Pancreas (tissue), 10 donors: Measurements from ENCODE around the gene ZNF536. TPM values are rescaled to one million over a fixed set of nuclear protein-coding genes. Genes with fewer than 3 reads are reported as not detected.

Experiments
- ATAC-seq, 4 donors: fragments of 200-7000 bp; cut with Tn5 transposase; one replicate each; pipeline versions ENCODE4 v1.8.0 to v1.9.1; 2020; ENCODE audit warnings: mild to moderate bottlenecking in 4 of 4, moderate library complexity in 4 of 4
- DNase-seq, 6 donors: peaks; one replicate each; pipeline ENCODE4 v3.0.0-alpha.2; 2020
- FAIRE-seq: peaks from 2 replicates; lab custom pipeline; 2012; peaks lifted over from hg19 to GRCh38; lab: Jason Lieb, UNC
- H3K27ac ChIP-seq, 4 donors: fragments of 200-600 bp; sonication (generic); 1 replicate in 3 of 4; 2 replicates in 1 of 4; pipeline versions ENCODE4 v1.5.0 to v1.8.0; 2020
- H3K27me3 ChIP-seq, 4 donors: fragments of 200-600 bp; one replicate each; pipeline ENCODE4 v1.8.0; 2021
- H3K36me3 ChIP-seq, 3 donors: fragments of 200-600 bp; sonication (generic) in 1 of 3; one replicate each; pipeline versions ENCODE4 v1.5.0 to v1.8.0; 2020 to 2021
- H3K4me1 ChIP-seq, 3 donors: fragments of 200-600 bp; one replicate each; pipeline ENCODE4 v1.8.0; 2021
- H3K4me3 ChIP-seq, 4 donors: fragments of 200-600 bp; sonication (generic) in 2 of 4; one replicate each; pipeline versions ENCODE4 v1.5.0 to v1.8.0; 2020 to 2021
- H3K9me3 ChIP-seq, 4 donors: fragments of 200-600 bp; one replicate each; pipeline ENCODE4 v1.8.0; 2021
- WGBS, 2 donors: extraction: QIAGEN DNeasy Blood & Tissue Kit; methylation state at CpG; one replicate each; pipeline ENCODE4 v1.1.7; 2013; 5-methylcytosine and 5-hydroxymethylcytosine counted together
- intact Hi-C, 3 donors: fragments of 100-400 bp; cut with DNase I; formaldehyde crosslinking; loops; one replicate each; pipeline versions ENCODE4 v1.11.1 to v1.14.2; 2022
- polyA plus RNA-seq, 2 donors: library from polyadenylated mRNA; stranded (reverse); fragments of 200-250 nt; gene quantifications; one replicate each; pipeline ENCODE4 v1.2.3, GENCODE V29; 2013
- total RNA-seq, 6 donors: library from RNA; stranded (reverse); fragmentation: NEBNext Ultra II Directional in 4 of 6; extraction: Animal tissue kit (Norgen Biotek cat#: 25700) in 4 of 6; gene quantifications; one replicate each; pipeline versions ENCODE4 v1.2.1 to v1.2.4, GENCODE V29; 2021 to 2023
- TF ChIP-seq, protein P1 (sequence below), 4 donors: fragments of 200-600 bp; sonication (generic) in 3 of 4; IDR thresholded peaks; one replicate each; pipeline versions ENCODE4 v1.5.0 to v1.8.0; 2021; ENCODE audit warnings: antibody characterized with exemption in 4 of 4
- donor health status: healthy with polysubstance abuse.
- donor health status: DM: no; HTN: no; CAD: no; lungs with moderate emphysema.
- donor health status: DM: no; HTN: no; CAD: no.
- donor health status: control.
- donor health status: control.
- donor health status: Bipolar disorder and iron deficiency.
- donor health status: DM: yes; HTN: yes; CAD: no.
- donor health status: DM: no; HTN: no; CAD: no.
- donor health status: DM: no; HTN: no; CAD: no.
- donor health status: DM: yes; HTN: yes; CAD: no.

Gene ZNF536
- total and polyA plus RNA-seq, 8 donors = 0.06 to 1.7 (median 0.13) TPM

DNA sequence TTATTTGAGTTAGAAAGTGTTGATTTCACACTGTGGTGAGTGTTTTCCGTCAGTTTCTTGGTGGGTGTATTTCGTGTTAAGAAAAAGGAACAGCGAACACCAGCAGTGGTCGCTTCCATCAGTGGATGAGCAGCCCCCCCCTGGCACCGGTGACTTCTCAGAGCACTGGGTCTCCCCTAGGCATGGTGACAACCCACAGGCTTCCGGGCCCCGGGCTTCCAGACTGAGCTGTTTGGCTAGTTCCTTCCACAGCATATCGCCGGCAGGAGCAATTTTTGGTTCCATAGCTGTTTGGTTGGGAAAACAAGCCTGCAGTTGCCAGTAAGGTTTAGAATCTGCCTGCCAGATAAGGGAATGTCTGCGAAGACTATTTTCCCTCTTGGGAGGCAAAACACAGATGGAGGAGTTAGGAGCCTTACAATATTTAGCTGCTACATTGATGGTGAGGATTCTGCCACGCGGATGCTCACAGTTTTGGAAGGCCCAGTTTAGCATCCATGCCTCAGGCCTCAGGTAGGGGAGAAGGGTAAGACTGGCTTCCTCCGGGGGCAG is 18.7 kb upstream of the ZNF536 start:
- Histone ChIP-seq H3K27me3 (no peaks in the 10 kb centered on the region), H3K27ac (no peak overlapping the region), H3K4me1 (no peaks in the 10 kb centered on the region), H3K4me3 (no peak overlapping the region), H3K36me3 (no peaks in the 10 kb centered on the region), H3K9me3 (no peaks in the 10 kb centered on the region)
- intact Hi-C loops = no loop called here
- 88 to 95% methylated on average over 13 of the region's 13 CpGs for WGBS, 2 donors
- no peak for ATAC-seq
- TF ChIP-seq, protein P1, sequence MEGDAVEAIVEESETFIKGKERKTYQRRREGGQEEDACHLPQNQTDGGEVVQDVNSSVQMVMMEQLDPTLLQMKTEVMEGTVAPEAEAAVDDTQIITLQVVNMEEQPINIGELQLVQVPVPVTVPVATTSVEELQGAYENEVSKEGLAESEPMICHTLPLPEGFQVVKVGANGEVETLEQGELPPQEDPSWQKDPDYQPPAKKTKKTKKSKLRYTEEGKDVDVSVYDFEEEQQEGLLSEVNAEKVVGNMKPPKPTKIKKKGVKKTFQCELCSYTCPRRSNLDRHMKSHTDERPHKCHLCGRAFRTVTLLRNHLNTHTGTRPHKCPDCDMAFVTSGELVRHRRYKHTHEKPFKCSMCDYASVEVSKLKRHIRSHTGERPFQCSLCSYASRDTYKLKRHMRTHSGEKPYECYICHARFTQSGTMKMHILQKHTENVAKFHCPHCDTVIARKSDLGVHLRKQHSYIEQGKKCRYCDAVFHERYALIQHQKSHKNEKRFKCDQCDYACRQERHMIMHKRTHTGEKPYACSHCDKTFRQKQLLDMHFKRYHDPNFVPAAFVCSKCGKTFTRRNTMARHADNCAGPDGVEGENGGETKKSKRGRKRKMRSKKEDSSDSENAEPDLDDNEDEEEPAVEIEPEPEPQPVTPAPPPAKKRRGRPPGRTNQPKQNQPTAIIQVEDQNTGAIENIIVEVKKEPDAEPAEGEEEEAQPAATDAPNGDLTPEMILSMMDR (IDR thresholded peaks at IDR 0.05) = no peak
- no peak for DNase-seq
- no peak for FAIRE-seq

DNA sequence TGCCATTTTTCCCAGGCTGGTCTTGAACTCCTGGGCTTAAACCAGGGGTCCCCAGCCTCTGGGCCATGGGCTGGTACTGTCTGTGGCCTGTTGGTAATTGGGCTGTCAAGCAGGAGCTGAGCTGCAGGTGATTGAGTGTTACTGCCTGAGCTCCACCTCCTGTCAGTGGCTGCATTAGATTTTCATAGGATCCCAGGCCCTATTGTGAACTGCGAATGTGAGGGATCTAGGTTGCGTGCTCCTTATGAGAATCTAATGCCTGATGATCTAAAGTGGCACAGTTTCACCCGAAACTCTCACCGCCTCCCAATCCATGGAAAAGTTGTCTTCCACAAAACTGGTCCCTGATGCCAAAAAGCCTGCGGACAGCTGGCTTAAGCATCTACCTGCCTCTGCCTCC is 16.6 kb upstream of the ZNF536 start:
- DNase-seq = no peak
- WGBS, 2 donors = 71 to 95% methylated on average over 5 of the region's 5 CpGs
- H3K4me3 ChIP-seq = no peak overlapping the region
- H3K27me3 ChIP-seq = no peaks in the 10 kb centered on the region
- intact Hi-C loops = no loop called here
- H3K27ac ChIP-seq = no peak overlapping the region
- no peaks in the 10 kb centered on the region for H3K4me1 ChIP-seq
- H3K36me3 ChIP-seq = no peaks in the 10 kb centered on the region
- no peak for ATAC-seq
- no peaks in the 10 kb centered on the region for H3K9me3 ChIP-seq
- FAIRE-seq = no peak
- TF ChIP-seq, protein P1 (IDR thresholded peaks at IDR 0.05) = no peak

DNA sequence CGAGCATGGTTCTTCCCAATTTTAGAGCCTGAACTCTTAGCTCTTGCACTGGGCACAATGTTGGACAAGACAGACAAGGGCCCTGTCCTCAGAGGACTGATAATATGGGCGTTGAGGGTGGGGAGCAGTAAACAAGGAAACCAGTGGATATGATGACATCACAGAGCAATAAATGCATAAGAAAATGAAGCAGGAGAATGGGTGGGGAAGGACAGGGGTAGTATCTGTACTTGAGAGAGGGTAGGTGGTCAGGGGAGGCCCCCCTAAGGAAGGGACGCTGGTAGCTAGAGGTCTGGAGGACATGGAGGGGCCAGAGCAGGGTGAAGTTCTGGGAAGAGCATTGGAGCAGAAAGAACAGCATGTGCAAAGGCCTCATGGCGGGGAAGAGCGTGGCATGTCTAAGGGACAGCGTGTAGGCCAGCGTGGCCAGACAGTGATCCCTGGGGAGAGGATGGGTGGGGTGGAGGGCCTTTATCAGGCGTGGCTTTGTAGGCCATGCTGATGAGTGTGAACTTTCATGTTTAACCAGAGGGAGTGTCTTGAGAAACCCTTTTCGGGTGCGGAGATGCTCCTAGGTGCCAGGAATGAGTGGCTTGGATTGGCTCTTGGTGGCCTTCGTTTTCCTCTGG is 15.1 kb upstream of the ZNF536 start:
- no peak overlapping the region for H3K27ac ChIP-seq
- DNase-seq (no peak), ATAC-seq (no peak), FAIRE-seq (no peak)
- no peaks in the 10 kb centered on the region for H3K36me3 ChIP-seq
- H3K4me1 ChIP-seq = no peaks in the 10 kb centered on the region
- no peak overlapping the region for H3K4me3 ChIP-seq
- no peaks in the 10 kb centered on the region for H3K27me3 ChIP-seq
- H3K9me3 ChIP-seq = no peaks in the 10 kb centered on the region
- TF ChIP-seq, protein P1 (IDR thresholded peaks at IDR 0.05) = no peak
- WGBS, 2 donors = 66 to 74% methylated on average over 11 of the region's 11 CpGs
- intact Hi-C loops = no loop called here

DNA sequence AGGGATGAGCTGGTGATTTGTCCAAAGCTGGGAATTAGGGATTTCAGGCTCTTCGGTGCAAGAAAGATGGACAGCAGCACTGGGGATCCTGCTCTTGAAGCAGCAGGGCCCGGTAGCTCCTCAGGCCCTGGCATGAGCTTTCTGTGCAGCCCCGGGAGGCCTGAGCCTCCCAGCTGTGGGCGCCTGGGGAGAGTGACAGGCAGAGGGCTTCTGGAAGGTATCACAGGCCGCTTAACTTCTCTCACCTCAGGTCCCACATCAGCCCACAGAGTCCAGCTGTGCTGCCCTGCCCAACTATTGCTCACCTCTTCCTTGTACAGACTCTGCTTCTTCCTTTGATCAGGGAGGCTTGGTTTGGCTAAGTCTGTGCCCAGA is 14.6 kb upstream of the ZNF536 start:
- H3K9me3 ChIP-seq = no peaks in the 10 kb centered on the region
- H3K36me3 ChIP-seq = no peaks in the 10 kb centered on the region
- no peaks in the 10 kb centered on the region for H3K27me3 ChIP-seq
- no peak overlapping the region for H3K4me3 ChIP-seq
- WGBS, 2 donors = 70 to 76% methylated on average over 5 of the region's 5 CpGs
- DNase-seq (no peak), ATAC-seq (no peak), FAIRE-seq (no peak)
- TF ChIP-seq, protein P1 (IDR thresholded peaks at IDR 0.05) = no peak
- no peak overlapping the region for H3K27ac ChIP-seq
- no peaks in the 10 kb centered on the region for H3K4me1 ChIP-seq
- intact Hi-C loops = no loop called here

DNA sequence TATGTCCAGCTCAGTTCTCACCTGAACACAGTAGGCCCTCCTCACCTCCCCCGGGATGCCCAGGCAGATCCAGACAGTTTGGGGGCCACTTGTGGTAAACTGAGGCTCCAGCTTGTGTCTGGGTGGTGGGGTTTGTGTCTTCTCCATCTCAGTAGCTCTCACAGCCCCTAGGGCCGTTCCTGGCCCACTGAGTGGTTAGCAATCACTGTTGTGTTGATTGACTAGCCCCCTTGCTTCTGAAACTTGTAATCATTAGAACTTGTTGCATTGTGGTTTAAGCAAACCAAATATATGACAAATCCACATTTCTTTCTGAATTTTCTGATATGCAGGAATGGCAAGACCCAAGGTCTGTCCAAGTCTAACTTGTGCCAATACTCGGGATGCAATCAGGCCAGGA is 13.9 kb upstream of the ZNF536 start:
- intact Hi-C loops = no loop called here
- no peaks in the 10 kb centered on the region for H3K27me3 ChIP-seq
- FAIRE-seq (no peak), ATAC-seq (no peak), DNase-seq (no peak)
- TF ChIP-seq, protein P1 (IDR thresholded peaks at IDR 0.05) = no peak
- no peak overlapping the region for H3K4me3 ChIP-seq
- no peaks in the 10 kb centered on the region for H3K9me3 ChIP-seq
- WGBS, 2 donors = 66 to 68% methylated on average over 3 of the region's 3 CpGs
- no peaks in the 10 kb centered on the region for H3K4me1 ChIP-seq
- no peak overlapping the region for H3K27ac ChIP-seq
- H3K36me3 ChIP-seq = no peaks in the 10 kb centered on the region
